GM04504 (cell line): ENCODE results near the gene ERAP2.
"Not testable (repeated sequence)": the region's sequence is repeated elsewhere in the genome, so short reads cannot be mapped to it uniquely, and the experiment has no call there.

ENCODE experiments used
- DNase-seq: peaks from one replicate; pipeline ENCODE4 v3.0.0-alpha.2; 2012; ENCODE audit warnings: low read depth

ERAP2 gene

GRCh38 chr5:96863114-96863513 lies 13.2 kb upstream of the ERAP2 start:
- no peak for DNase-seq

DNA sequence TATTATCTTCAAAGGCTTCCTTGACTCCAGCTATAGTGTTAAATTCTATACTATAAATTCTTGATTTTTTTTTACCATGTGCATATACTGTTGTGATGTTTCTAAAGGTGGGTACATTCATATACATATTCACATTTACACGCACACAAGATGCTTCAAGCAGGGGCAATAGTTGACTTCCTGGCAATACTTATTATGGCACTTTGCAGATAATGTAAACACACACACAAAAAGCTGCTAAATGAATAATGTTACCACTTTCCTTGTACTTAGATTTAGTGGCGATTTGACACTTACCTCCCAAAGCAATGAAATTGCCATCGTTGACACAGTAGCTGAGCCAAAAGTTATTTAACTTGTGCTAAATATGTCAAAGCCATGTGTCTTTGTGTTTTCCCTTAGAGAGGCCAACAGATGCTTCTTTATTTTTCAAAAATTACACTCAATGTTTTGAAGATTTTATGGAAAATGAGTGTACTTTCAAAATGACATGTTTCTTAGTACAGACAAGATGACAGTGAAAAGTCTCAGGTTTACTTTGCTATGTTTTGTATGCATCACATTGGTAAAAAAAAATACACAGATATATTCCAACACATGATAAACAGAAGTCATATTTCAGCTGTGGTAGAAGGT lies 12.2 kb upstream of the ERAP2 start:
- DNase-seq = no peak

DNA sequence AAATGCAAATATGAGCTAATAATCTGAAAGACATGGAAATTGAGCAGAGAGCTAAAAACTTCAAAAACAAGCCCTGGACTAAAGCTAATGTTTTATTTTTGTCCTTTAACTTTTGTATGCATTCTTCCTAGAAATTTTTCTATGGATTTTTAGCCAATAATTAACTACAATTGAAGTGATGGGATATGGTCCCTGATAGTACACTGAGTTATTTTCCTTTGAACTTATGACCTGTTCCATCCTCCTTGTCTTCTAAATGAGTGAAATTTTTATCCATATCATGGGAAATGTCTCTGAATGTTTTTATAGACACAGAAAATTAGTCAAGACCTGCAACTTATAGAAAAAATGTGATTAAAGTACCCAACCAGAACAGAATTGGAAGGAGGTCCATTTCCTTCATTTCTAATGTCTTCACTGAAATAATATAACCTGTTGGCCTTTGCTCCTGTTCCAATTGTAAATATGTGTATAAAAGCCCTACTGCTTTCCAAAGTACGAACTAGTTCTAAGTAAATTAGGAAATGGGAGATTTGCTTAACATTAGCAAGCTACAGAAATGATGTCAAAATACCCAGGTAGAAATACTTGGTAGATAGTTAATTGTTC lies 11.3 kb upstream of the ERAP2 start:
- DNase-seq = no peak

GRCh38 chr5:96868603-96869371 lies 7.5 kb upstream of the ERAP2 start:
- DNase-seq = no peak

- no peak for DNase-seq
Measured at GRCh38 chr5:96869372-96869641, 7.0 kb upstream of the ERAP2 start.

- DNase-seq = no peak
Measured at GRCh38 chr5:96870094-96871026, 5.9 kb upstream of the ERAP2 start.

DNA sequence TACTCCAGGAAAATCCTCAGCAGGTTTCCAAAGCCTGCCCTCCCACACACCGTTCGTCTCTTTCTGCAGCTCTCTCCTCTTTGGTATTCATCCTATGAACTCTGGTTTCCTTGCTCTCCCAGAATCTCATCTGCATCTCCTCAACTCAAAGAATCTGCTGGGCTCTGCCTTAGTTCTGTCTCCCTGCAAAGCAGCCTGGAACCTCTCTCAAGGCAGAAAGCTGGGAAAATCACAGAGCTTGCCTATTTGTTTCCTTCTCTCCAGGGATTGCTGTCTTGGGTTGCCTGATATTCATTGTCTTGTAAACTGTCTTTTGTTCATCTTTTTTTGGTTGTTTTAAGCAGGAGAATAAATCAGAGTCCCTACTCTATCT lies 5.3 kb upstream of the ERAP2 start:
- no peak for DNase-seq

- DNase-seq = no peak
Measured at GRCh38 chr5:96871686-96872085, 4.6 kb upstream of the ERAP2 start.

GRCh38 chr5:96873449-96873848 lies 2.9 kb upstream of the ERAP2 start:
- DNase-seq = no peak

DNA sequence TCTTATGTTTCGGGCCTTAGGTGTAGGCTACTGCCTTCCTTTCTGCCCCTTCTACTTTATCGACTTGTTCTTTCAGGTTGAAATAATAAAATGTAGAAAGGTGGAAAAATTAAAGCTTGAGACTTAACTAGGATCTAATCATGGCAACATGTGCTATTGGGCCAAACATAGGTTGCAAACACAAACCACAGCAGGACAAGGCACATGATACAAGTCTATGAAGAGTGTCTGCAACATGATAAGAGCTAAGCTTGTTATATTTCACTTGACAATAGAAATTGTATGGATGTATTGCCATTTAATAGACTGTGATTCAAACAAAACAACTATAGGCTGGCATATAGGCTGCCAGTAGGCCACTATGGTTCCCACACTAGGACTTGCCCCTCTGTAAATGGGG lies 1.7 kb upstream of the ERAP2 start:
- no peak for DNase-seq

DNA sequence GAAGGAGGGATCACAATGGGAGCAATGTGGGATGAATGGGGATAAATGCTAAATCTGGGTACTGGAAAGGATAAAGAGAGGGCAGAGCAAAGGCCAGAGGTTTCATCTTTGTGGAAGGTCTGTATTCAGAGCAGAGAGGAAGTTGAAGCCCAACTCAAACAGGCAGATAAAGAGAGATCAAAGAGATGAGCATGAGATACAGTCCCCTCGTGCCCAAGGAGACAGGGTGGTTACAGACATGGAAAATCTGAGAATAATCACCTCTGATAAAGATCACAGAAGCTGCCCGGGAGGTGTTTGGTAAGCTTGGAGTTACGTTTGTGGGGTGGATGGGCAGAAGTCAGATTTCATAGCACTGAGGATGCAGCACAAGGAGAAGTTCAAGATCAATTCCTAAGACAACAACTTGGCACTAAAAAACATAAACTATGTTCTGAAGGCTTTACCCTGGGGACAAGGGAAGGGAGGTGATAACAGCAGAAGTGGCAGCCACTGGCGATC lies 459 bp upstream of the ERAP2 start:
- DNase-seq = no peak

DNA sequence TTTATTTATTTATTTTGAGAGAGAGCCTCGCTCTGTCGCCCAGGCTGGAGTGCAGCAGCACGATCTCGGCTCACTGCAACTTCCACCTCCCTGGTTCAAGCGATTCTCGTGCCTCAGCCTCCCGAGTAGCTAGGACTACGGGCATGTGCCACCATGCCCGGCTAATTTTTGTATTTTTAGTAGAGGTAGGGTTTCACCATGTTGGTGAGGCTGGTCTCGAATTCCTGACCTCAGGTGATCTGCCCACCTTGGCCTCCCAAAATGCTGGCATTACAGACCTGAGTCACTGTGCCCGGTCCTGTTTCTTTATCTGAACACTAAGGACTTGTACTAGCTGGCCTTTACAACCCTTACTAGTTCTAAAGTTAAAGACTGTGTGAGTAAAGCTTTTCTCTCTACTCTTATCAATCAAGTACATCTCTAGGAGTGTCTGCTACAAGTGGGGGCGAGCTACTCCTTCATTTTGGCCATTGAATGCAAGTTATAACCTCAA lies 723 bp downstream of the ERAP2 start:
- not testable (repeated sequence) for DNase-seq

DNA sequence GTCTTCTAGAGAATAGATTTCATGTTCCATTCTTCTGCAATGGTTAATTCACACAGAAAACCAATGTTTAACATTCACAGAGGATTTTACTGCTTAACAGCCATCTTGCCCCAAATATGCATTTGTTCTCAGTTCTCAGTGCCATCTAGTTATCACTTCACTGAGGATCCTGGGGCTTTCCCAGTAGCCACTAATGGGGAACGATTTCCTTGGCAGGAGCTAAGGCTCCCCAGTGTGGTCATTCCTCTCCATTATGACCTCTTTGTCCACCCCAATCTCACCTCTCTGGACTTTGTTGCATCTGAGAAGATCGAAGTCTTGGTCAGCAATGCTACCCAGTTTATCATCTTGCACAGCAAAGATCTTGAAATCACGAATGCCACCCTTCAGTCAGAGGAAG lies 3.4 kb downstream of the ERAP2 start:
- DNase-seq = no peak

DNA sequence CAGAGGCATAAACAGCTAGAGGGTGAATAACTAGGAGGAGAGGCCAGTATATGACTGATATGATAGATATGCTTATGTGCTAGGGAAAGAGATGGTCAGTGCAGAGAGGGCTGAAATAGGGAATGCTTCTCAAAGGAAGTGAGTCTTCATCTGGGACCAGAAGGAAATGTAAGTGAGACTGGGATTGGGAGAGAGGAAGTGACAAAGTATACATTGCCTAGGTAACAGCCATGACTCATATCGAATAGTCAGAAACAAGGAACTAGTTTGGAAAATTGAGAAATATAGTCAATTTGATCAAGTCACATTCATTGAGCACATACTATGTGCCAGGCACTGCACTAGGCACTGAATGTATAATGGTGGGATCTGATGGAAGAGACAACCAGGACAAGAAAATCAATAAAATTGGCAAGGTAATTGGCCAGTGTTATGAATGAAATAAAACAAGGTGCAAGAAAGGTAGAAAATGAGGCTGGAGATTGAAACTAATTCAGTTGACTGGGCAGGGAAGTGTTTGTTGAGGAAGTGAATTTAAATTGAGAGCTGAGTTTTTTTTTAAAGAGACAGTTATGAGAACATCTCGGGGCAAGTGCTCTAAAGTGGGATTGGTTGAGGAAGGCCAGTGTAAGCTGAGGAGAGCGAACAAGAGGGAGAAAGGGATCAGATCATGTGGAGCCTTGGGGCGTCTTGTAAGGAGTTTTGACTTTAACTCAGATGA lies 4.3 kb downstream of the ERAP2 start:
- DNase-seq = no peak

DNA sequence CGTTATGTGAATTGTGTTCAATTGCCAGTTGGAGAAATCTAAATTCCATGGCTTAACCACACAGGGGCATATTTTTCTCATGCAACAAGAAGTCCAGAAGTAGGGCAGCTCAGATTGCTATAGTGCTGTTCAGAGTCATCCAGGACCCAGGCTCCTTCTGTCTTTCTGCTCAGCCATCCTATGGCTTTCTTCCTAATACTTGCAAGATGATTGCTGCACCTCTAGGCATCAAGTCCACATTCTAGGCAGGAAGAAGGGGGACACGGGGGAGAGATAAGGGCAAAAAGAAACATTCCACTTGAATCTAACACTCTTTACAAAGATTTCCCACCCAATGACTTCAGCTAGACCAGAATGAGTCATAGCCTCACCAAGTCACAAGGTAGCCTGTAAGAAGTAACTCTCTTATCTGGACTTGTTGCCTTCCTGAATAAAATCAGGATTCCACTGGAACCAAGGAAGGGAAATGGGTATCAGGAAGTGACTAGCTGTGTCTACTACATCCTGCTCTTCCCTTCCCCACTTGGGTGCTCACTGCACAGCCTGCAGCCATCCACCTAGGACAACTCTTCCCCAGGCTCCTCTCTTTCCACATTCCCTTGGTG lies 5.3 kb downstream of the ERAP2 start:
- DNase-seq = no peak

DNA sequence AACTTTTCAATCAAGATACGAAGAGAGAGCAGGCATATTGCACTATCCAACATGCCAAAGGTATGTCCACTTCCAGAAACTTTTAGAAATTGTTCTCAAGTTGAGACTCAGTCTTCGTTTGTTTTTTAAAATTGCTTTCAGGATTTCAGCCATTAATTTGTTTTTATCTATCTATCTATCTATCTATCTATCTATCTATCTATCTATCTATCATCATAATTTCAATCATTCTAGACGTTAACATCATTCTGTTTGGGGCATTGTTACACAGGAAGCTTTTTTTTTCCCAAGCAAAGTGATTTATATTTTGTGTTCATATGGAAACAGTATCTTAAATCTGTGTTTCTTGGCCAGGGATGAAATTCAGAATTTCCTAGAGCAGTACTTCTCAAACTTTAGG lies 7.6 kb downstream of the ERAP2 start:
- no peak for DNase-seq

GRCh38 chr5:96884995-96885394 lies 8.7 kb downstream of the ERAP2 start:
- no peak for DNase-seq

DNA sequence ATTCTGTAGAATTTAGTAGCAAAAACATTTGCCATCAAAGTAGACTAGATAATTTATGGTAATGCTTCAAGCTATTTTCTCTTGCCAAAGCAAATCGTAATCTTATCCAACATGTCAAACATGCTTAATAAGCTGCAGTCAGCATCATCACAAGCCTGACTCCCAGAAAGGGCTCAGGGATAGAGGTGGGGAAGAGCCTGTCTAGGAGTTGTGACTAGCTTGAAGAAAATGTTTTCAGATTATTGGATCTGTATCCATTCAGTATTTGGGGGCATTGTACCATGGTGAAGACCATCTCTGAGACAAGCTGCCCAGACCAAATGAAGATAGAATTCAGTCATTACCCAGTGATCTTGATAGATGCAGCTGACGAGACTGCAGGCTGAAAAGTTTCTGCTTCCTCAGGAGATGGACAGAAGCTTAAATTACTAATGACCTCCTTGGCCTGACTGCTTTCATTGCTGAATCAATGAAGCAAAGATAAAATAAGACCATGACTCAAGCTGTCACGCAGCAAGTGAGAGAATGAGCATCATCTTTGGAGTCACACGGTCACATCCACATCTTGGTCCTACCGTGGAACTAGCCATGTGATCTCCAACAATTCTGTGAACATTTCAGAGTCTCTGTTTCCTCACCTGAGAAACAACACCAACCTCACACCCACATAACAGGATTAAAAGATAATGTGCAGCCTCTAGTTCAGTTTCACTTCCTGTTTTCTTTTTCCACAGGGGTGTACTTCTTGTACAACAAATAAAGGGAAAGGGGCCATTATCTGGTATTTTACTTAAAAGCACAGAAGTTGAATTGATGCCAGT lies 9.4 kb downstream of the ERAP2 start:
- no peak for DNase-seq

- peak; percentile 44 for DNase-seq
Measured at GRCh38 chr5:96893342-96893741, 17.0 kb downstream of the ERAP2 start.

- no peak for DNase-seq
Measured at GRCh38 chr5:96896276-96896675, 20.0 kb downstream of the ERAP2 start.
